Measurements from ENCODE around the gene SH3PXD2A. TPM values are rescaled to one million over a fixed set of nuclear protein-coding genes. Genes with fewer than 3 reads are reported as not detected.

Gene SH3PXD2A
- total RNA-seq, 1 experiment from 2014 or later = 4.5 TPM

DNA sequence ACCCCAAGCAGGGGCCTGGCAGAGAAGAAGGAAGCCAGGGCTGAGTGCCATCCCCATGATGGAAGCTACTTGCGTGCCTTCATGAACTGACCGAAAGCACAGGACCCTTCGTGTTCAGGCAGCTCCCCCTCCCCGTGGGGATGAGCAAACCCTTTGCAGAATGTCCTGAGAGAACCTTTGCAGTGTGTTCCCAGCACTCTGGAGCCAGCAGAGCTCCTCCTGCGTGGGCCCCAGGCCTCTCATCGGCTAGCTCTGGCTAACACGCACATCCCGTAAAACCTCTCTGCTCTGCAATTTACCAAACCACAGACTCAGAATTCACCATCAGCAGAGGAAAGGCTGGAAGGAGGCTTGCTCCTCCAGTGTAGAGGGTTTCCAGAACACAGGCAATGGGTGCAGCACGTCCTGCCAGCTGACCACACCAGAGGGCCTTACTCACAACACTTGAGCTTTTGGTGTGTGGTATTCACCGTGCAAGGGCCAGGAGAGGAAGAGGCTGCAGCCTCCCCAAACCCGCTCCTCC, 3.1 kb downstream of the SH3PXD2A start:
- no peak overlapping the region for H3K9ac ChIP-seq (ENCODE audit: extremely low read depth, insufficient read length, low read length)
- H3K9me3 ChIP-seq (ENCODE audit: control insufficient read depth, low read depth, low read length) = no peaks in the 10 kb centered on the region
- H4K91ac ChIP-seq (ENCODE audit: insufficient read length, low read depth, low read length) = no peak overlapping the region
- H3K4me1 ChIP-seq (ENCODE audit: insufficient read depth, low read length) = no peaks in the 10 kb centered on the region
- no peaks in the 10 kb centered on the region for H4K20me1 ChIP-seq (ENCODE audit: control insufficient read depth, insufficient read depth, insufficient read length)
- no peaks in the 10 kb centered on the region for H3K79me1 ChIP-seq (ENCODE audit: insufficient read depth, low read depth, low read length, poor library complexity, severe bottlenecking)
- peaks cover 2% of the 10 kb centered on the region; the same call in 1 of the 2 replicates for H3K27me3 ChIP-seq (ENCODE audit: insufficient read depth, low read length)
- H3K27ac ChIP-seq (ENCODE audit: insufficient read length, low read depth, low read length) = no peak overlapping the region
- WGBS (ENCODE audit: extremely low coverage, insufficient read length, low lambda C conversion rate) = no CpG with 5 or more reads among the region's 11 CpGs
- Mint-ChIP-seq H3K4me1 (peaks cover 23 to 35% of the 10 kb centered on the region in 2 experiments), H3K4me3 (no peak overlapping the region), H3K36me3 (ENCODE audit: insufficient read depth in 1 of 3, low read depth in 3 of 3) (no peaks in the 10 kb centered on the region; a peak in 1 of 7 replicates), H3K27me3 (ENCODE audit: low read depth) (peaks cover 47% of the 10 kb centered on the region), H3K9me3 (no peaks in the 10 kb centered on the region; a peak in 2 of 5 replicates), H3K27ac (no peak overlapping the region)
- H3K79me2 ChIP-seq (ENCODE audit: insufficient read depth, low read length) = no peaks in the 10 kb centered on the region
- H2BK20ac ChIP-seq (ENCODE audit: low read depth, low read length, poor library complexity, severe bottlenecking) = no peak overlapping the region
- no peak overlapping the region for H4K8ac ChIP-seq (replicated peaks; ENCODE audit: insufficient read length, low read depth, low read length)
- DNase-seq = no peak
- H4K5ac ChIP-seq (ENCODE audit: insufficient read length, low read depth, low read length) = no peak overlapping the region
- H3K4me2 ChIP-seq (ENCODE audit: insufficient read depth, insufficient read length, low read length) = no peak overlapping the region
- no peak overlapping the region for H3K23ac ChIP-seq (ENCODE audit: insufficient read length, low read depth, low read length)
- H2BK120ac ChIP-seq (ENCODE audit: low read depth, low read length, poor library complexity, severe bottlenecking) = no peak overlapping the region
- H2AK5ac ChIP-seq (ENCODE audit: insufficient read length, low read length) = no peak overlapping the region
- H3T11ph ChIP-seq (ENCODE audit: low read length) = no peak overlapping the region
- H3K56ac ChIP-seq (ENCODE audit: insufficient read length, low read depth, low read length) = no peak overlapping the region
- H3K4ac ChIP-seq (ENCODE audit: low read depth, low read length) = no peak overlapping the region
- H3K23me2 ChIP-seq (ENCODE audit: insufficient read length, low read depth, low read length, poor library complexity, severe bottlenecking) = peaks cover 16% of the 10 kb centered on the region
- TF ChIP-seq, protein P1, sequence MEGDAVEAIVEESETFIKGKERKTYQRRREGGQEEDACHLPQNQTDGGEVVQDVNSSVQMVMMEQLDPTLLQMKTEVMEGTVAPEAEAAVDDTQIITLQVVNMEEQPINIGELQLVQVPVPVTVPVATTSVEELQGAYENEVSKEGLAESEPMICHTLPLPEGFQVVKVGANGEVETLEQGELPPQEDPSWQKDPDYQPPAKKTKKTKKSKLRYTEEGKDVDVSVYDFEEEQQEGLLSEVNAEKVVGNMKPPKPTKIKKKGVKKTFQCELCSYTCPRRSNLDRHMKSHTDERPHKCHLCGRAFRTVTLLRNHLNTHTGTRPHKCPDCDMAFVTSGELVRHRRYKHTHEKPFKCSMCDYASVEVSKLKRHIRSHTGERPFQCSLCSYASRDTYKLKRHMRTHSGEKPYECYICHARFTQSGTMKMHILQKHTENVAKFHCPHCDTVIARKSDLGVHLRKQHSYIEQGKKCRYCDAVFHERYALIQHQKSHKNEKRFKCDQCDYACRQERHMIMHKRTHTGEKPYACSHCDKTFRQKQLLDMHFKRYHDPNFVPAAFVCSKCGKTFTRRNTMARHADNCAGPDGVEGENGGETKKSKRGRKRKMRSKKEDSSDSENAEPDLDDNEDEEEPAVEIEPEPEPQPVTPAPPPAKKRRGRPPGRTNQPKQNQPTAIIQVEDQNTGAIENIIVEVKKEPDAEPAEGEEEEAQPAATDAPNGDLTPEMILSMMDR (conservative IDR thresholded peaks at IDR 0.05) = no peak
- no peak overlapping the region for H2BK5ac ChIP-seq (ENCODE audit: insufficient read length, low read length)
- H3K14ac ChIP-seq (ENCODE audit: insufficient read depth, low read length) = no peak overlapping the region
- H2BK15ac ChIP-seq (ENCODE audit: low read depth, low read length) = no peak overlapping the region
- H2AFZ ChIP-seq (ENCODE audit: low read length) = no peak overlapping the region
- no peak overlapping the region for H2BK12ac ChIP-seq (ENCODE audit: insufficient read length, low read depth, low read length)
- no peak overlapping the region for H3K18ac ChIP-seq (ENCODE audit: insufficient read length, low read depth, low read length)

Data from H9 (cell line).